ENCODE results near the gene GTPBP8. TPM values are rescaled to one million over a fixed set of nuclear protein-coding genes. Genes with fewer than 3 reads are reported as not detected.

GTPBP8 gene
- total RNA-seq, 1 experiment from 2014 or later, result 10.7 TPM

GRCh38 chr3:113008117-113008516 lies 17.3 kb downstream of the GTPBP8 start:
- Mint-ChIP-seq H3K27me3 (ENCODE audit: insufficient read depth, unreplicated experiment) (no peaks in the 10 kb centered on the region), H3K4me3 (ENCODE audit: unreplicated experiment) (no peak overlapping the region), H3K4me1 (ENCODE audit: insufficient read depth, unreplicated experiment) (peaks cover 4% of the 10 kb centered on the region), H3K9me3 (ENCODE audit: unreplicated experiment) (no peaks in the 10 kb centered on the region), H3K36me3 (ENCODE audit: insufficient read depth, unreplicated experiment) (peaks cover 79% of the 10 kb centered on the region), H3K27ac (ENCODE audit: low read depth, unreplicated experiment) (no peak overlapping the region)
- CTCF ChIA-PET, result interaction anchor here (0.6 to 1.2 kb wide), 3 partner anchors 27 to 1755 kb away, joined by 3 read pairs; no protein-coding TSS in a partner anchor
- POLR2A ChIA-PET, result interaction anchor here (1.1 to 6.5 kb wide), 3 partner anchors 11 to 15 kb away, joined by 4 to 38 read pairs (median 5); a partner anchor contains a TSS
- DNase-seq (ENCODE audit: unreplicated experiment), result no peak
- no TSS peak for BruUV-seq (replicated peaks)
- intact Hi-C loops (cut with micrococcal nuclease), result no loop called here
- no peak for TF ChIP-seq CTCF (IDR thresholded peaks at IDR 0.05; ENCODE audit: unreplicated experiment)

- ChIA-PET CTCF (interaction anchor here (0.7 kb wide), 2 partner anchors 130 to 807 kb away, joined by 3 read pairs; no protein-coding TSS in a partner anchor), POLR2A (interaction anchor here (1.0 kb wide), 1 partner anchor 23 kb away, joined by 4 read pairs; the partner anchor contains the start of gene GTPBP8)
- H3K9me3 Mint-ChIP-seq (ENCODE audit: unreplicated experiment), result no peaks in the 10 kb centered on the region
- H3K4me3 Mint-ChIP-seq (ENCODE audit: unreplicated experiment), result no peak overlapping the region
- DNase-seq (ENCODE audit: unreplicated experiment), result no peak
- H3K27ac Mint-ChIP-seq (ENCODE audit: low read depth, unreplicated experiment), result no peak overlapping the region
- intact Hi-C loops (cut with micrococcal nuclease), result no loop called here
- H3K36me3 Mint-ChIP-seq (ENCODE audit: insufficient read depth, unreplicated experiment), result peaks cover 63% of the 10 kb centered on the region
- H3K4me1 Mint-ChIP-seq (ENCODE audit: insufficient read depth, unreplicated experiment), result peaks cover 25% of the 10 kb centered on the region
- H3K27me3 Mint-ChIP-seq (ENCODE audit: insufficient read depth, unreplicated experiment), result no peaks in the 10 kb centered on the region
- no peak for TF ChIP-seq CTCF (IDR thresholded peaks at IDR 0.05; ENCODE audit: unreplicated experiment)
- no TSS peak for BruUV-seq (replicated peaks)
Observed at GRCh38 chr3:113013593-113013992, 22.8 kb downstream of the GTPBP8 start.

- H3K27ac Mint-ChIP-seq (ENCODE audit: low read depth, unreplicated experiment), result peak overlapping the region; percentile 98
Observed at GRCh38 chr3:113018536-113019181, 27.9 kb downstream of the GTPBP8 start.

More at GRCh38 chr3:113018536-113019181, 27.9 kb downstream of the GTPBP8 start:
- Mint-ChIP-seq H3K27me3 (ENCODE audit: insufficient read depth, unreplicated experiment) (no peaks in the 10 kb centered on the region), H3K4me1 (ENCODE audit: insufficient read depth, unreplicated experiment) (peaks cover 31% of the 10 kb centered on the region), H3K36me3 (ENCODE audit: insufficient read depth, unreplicated experiment) (peaks cover 20% of the 10 kb centered on the region), H3K4me3 (ENCODE audit: unreplicated experiment) (peak overlapping the region; percentile 97), H3K9me3 (ENCODE audit: unreplicated experiment) (no peaks in the 10 kb centered on the region)
- intact Hi-C loops (cut with micrococcal nuclease), result no loop called here
- POLR2A ChIA-PET, result interaction anchor here (0.6 to 4.9 kb wide), 18 partner anchors 10 to 727 kb away, joined by 3 to 93 read pairs (median 5); partner anchors contain the start of genes ATG3, ATP6V1A, GTPBP8 and NAA50
- CTCF ChIA-PET, result interaction anchor here (0.6 to 1.3 kb wide), 7 partner anchors 9 to 376 kb away, joined by 3 to 9 read pairs (median 4); partner anchors contain the start of gene GTPBP8
- BruUV-seq (replicated peaks), result no TSS peak
- no peak for TF ChIP-seq CTCF (IDR thresholded peaks at IDR 0.05; ENCODE audit: unreplicated experiment)
- DNase-seq (ENCODE audit: unreplicated experiment), result peak; percentile 34

All from MCF 10A (cell line).